A673 (cell line): ENCODE results near the gene TSSK2. TPM values are rescaled to one million over a fixed set of nuclear protein-coding genes. Genes with fewer than 3 reads are reported as not detected.
A peak's percentile ranks its signal among the peaks of the same experiment; 100 is the strongest.

Source experiments
- BruUV-seq: library from RNA; stranded (reverse); fragments of 400-500 nt; replicated peaks from 2 replicates; lab custom pipeline; 2021; lab: Mats Ljungman, UMichigan
- CTCF ChIA-PET: fragments of 300-600 bp; sonication (Branson Sonifier 250); formaldehyde crosslinking; loops from one replicate; lab custom pipeline; 2022; ENCODE audit warnings: antibody characterized with exemption; lab: Charles Lee
- POLR2A ChIA-PET: fragments of 300-600 bp; sonication (Branson Sonifier 250); formaldehyde crosslinking; loops from one replicate; lab custom pipeline; 2022; ENCODE audit warnings: antibody characterized with exemption; ENCODE audit not compliant: low non-redundant PET; lab: Charles Lee
- DNase-seq: peaks from one replicate; pipeline ENCODE4 v3.0.0-alpha.2; 2015; ENCODE audit warnings: low spot score
- H3K27ac ChIP-seq: fragments of 200-600 bp; sonication (generic); 2 replicates; pipeline ENCODE4 v1.5.1; 2016; ENCODE audit warnings: mixed run types, low read depth, mild to moderate bottlenecking, mixed read lengths, antibody characterized with exemption, low read length; ENCODE audit not compliant: poor library complexity, severe bottlenecking
- H3K27me3 ChIP-seq: fragments of 200-600 bp; sonication (generic); replicated peaks from 2 replicates; pipeline ENCODE4 v1.6.1; 2017; ENCODE audit warnings: mixed run types, low read depth, mild to moderate bottlenecking, mixed read lengths, antibody characterized with exemption, low read length; ENCODE audit not compliant: insufficient read depth, poor library complexity
- H3K36me3 ChIP-seq: fragments of 200-600 bp; sonication (generic); 2 replicates; pipeline ENCODE4 v1.6.1; 2016; ENCODE audit warnings: mixed run types, mild to moderate bottlenecking, mixed read lengths, antibody characterized with exemption, low read length; ENCODE audit not compliant: insufficient read depth, poor library complexity, severe bottlenecking
- H3K4me1 ChIP-seq: fragments of 200-600 bp; sonication (generic); 2 replicates; pipeline ENCODE4 v1.6.1; 2017; ENCODE audit warnings: mixed run types, mild to moderate bottlenecking, mixed read lengths, antibody characterized with exemption, low read length; ENCODE audit not compliant: insufficient read depth, poor library complexity, severe bottlenecking
- H3K4me3 ChIP-seq: fragments of 200-600 bp; sonication (generic); 2 replicates; pipeline ENCODE4 v1.5.1; 2016; ENCODE audit warnings: low read depth, mixed run types, mild to moderate bottlenecking, mixed read lengths, low read length; ENCODE audit not compliant: poor library complexity, severe bottlenecking
- H3K9me3 ChIP-seq: fragments of 200-600 bp; sonication (generic); 2 replicates; pipeline ENCODE4 v1.6.1; 2016; ENCODE audit warnings: mixed run types, low read depth, mild to moderate bottlenecking, mixed read lengths, antibody characterized with exemption, low read length; ENCODE audit not compliant: poor library complexity, severe bottlenecking
- CTCF ChIP-seq: fragments of 300-800, 200-600 bp; sonication (generic); conservative IDR thresholded peaks from 2 replicates; pipeline ENCODE4 v1.5.1; 2017; ENCODE audit warnings: low read depth, mild to moderate bottlenecking, antibody characterized with exemption, low read length, moderate library complexity, mixed read lengths
- EZH2 ChIP-seq: fragments of 200-600 bp; sonication (generic); IDR thresholded peaks from 2 replicates; pipeline ENCODE4 v1.6.1; 2017; ENCODE audit warnings: borderline replicate concordance, low read depth, mild to moderate bottlenecking, mixed read lengths, antibody characterized with exemption, low read length; ENCODE audit not compliant: poor library complexity, severe bottlenecking
- intact Hi-C: fragments of 100-400 bp; cut with micrococcal nuclease; formaldehyde crosslinking; loops from one replicate; pipeline ENCODE4 v1.10.0; 2022; ENCODE audit not compliant: unreplicated experiment
- total RNA-seq: library from RNA; stranded (reverse); gene quantifications from 2 replicates; pipeline ENCODE4 v1.2.3, GENCODE V29; 2021

Gene TSSK2
- total RNA-seq, 1 experiment from 2014 or later: not detected

GRCh38 chr22:19113429-19113828 is 17.7 kb upstream of the TSSK2 start:
- TF ChIP-seq EZH2: no peak
- TF ChIP-seq CTCF: no peak
- Histone ChIP-seq H3K27me3 (no peaks in the 10 kb centered on the region), H3K9me3 (no peaks in the 10 kb centered on the region), H3K27ac (no peak overlapping the region), H3K4me1 (peaks cover 14% of the 10 kb centered on the region), H3K36me3 (peaks cover 3% of the 10 kb centered on the region), H3K4me3 (no peak overlapping the region)
- POLR2A ChIA-PET: no interaction called here
- DNase-seq: no peak
- CTCF ChIA-PET: no interaction called here
- BruUV-seq: no TSS peak
- intact Hi-C loops: no loop called here

- Histone ChIP-seq H3K4me3 (no peak overlapping the region), H3K27ac (no peak overlapping the region), H3K4me1 (peaks cover 2% of the 10 kb centered on the region), H3K9me3 (no peaks in the 10 kb centered on the region), H3K36me3 (peaks cover 3% of the 10 kb centered on the region), H3K27me3 (no peaks in the 10 kb centered on the region)
- BruUV-seq: no TSS peak
- POLR2A ChIA-PET: no interaction called here
- TF ChIP-seq EZH2 (no peak), CTCF (no peak)
- CTCF ChIA-PET: interaction anchor here (0.5 kb wide), 1 partner anchor 60 kb away, joined by 7 read pairs; no protein-coding TSS in a partner anchor
- intact Hi-C loops: no loop called here
- DNase-seq: no peak
Measured at GRCh38 chr22:19114984-19115552, 16.0 kb upstream of the TSSK2 start.

GRCh38 chr22:19115628-19116027 is 15.5 kb upstream of the TSSK2 start:
- POLR2A ChIA-PET: no interaction called here
- Histone ChIP-seq H3K9me3 (no peaks in the 10 kb centered on the region), H3K36me3 (peaks cover 5% of the 10 kb centered on the region), H3K27ac (no peak overlapping the region), H3K27me3 (no peaks in the 10 kb centered on the region), H3K4me1 (peaks cover 1% of the 10 kb centered on the region), H3K4me3 (no peak overlapping the region)
- CTCF ChIA-PET: interaction anchor here (0.5 kb wide), 1 partner anchor 60 kb away, joined by 7 read pairs; no protein-coding TSS in a partner anchor
- intact Hi-C loops: no loop called here
- BruUV-seq: no TSS peak
- no peak for TF ChIP-seq EZH2
- 0 out of 2 replicates have a peak, but pooled peaks have one; percentile 21 for TF ChIP-seq CTCF
- DNase-seq: no peak
